Esophagus squamous epithelium (tissue), 5 donors: ENCODE results near the gene ARID1A. TPM values are rescaled to one million over a fixed set of nuclear protein-coding genes. Genes with fewer than 3 reads are reported as not detected.

Experiments used
- DNase-seq: peaks from one replicate; lab custom pipeline; 2025; lab: John Stamatoyannopoulos, UW
- H3K27ac ChIP-seq, 4 donors: fragments of 200-600 bp; sonication (generic); one replicate each; pipeline ENCODE4 v1.5.1; 2016 to 2019; ENCODE audit warnings: mild to moderate bottlenecking in 1 of 4
- H3K27me3 ChIP-seq, 4 donors: fragments of 200-600 bp; sonication (generic); 1 replicate in 3 of 4; 2 replicates in 1 of 4; pipeline versions ENCODE4 v1.5.1 to v1.6.0; 2017 to 2021; ENCODE audit warnings: antibody characterized with exemption in 1 of 4
- H3K36me3 ChIP-seq, 3 donors: fragments of 200-600 bp; sonication (generic); one replicate each; pipeline ENCODE4 v1.5.1; 2016 to 2019
- H3K4me1 ChIP-seq, 3 donors: fragments of 200-600 bp; sonication (generic); one replicate each; pipeline ENCODE4 v1.5.1; 2017 to 2019
- H3K4me3 ChIP-seq, 4 donors: fragments of 200-600 bp; sonication (generic); 1 replicate in 3 of 4; 2 replicates in 1 of 4; pipeline ENCODE4 v1.5.1; 2016 to 2019; ENCODE audit warnings: mild to moderate bottlenecking in 2 of 4, moderate library complexity in 1 of 4
- H3K9me3 ChIP-seq, 3 donors: fragments of 200-600 bp; sonication (generic); one replicate each; pipeline ENCODE4 v1.5.1; 2016 to 2019
- CTCF ChIP-seq, 6 experiments: fragments of 450-650 bp in 4 of 6; fragments of 200-600 bp in 2 of 6; sonication (generic) in 2 of 6; IDR thresholded peaks; one replicate each; pipeline ENCODE4 v1.5.1; 2016 to 2019; ENCODE audit warnings: antibody characterized with exemption in 6 of 6, mild to moderate bottlenecking in 4 of 6, moderate library complexity in 4 of 6
- POLR2A ChIP-seq, 4 donors: fragments of 450-650 bp; IDR thresholded peaks; one replicate each; pipeline ENCODE4 v1.6.1; 2017; ENCODE audit warnings: antibody characterized with exemption in 4 of 4, mild to moderate bottlenecking in 4 of 4, moderate library complexity in 3 of 4
- WGBS, 2 donors: methylation state at CpG; one replicate each; pipeline ENCODE4 v1.1.5; 2018; 5-methylcytosine and 5-hydroxymethylcytosine counted together
- intact Hi-C: fragments of 100-400 bp; cut with DNase I; formaldehyde crosslinking; loops from one replicate; pipeline ENCODE4 v1.15.0; 2022
- total RNA-seq, 4 donors: library from RNA; depleted of rRNA; stranded (reverse); fragments of >200 nt; gene quantifications; one replicate each; pipeline ENCODE4 v1.1.0, GENCODE V29; 2016
- donor health status: DM: yes; HTN: yes; CAD: no.

The ARID1A gene
- total RNA-seq, 4 donors from 2014 or later, result 23.9 to 60.2 (median 43.5) TPM

DNA sequence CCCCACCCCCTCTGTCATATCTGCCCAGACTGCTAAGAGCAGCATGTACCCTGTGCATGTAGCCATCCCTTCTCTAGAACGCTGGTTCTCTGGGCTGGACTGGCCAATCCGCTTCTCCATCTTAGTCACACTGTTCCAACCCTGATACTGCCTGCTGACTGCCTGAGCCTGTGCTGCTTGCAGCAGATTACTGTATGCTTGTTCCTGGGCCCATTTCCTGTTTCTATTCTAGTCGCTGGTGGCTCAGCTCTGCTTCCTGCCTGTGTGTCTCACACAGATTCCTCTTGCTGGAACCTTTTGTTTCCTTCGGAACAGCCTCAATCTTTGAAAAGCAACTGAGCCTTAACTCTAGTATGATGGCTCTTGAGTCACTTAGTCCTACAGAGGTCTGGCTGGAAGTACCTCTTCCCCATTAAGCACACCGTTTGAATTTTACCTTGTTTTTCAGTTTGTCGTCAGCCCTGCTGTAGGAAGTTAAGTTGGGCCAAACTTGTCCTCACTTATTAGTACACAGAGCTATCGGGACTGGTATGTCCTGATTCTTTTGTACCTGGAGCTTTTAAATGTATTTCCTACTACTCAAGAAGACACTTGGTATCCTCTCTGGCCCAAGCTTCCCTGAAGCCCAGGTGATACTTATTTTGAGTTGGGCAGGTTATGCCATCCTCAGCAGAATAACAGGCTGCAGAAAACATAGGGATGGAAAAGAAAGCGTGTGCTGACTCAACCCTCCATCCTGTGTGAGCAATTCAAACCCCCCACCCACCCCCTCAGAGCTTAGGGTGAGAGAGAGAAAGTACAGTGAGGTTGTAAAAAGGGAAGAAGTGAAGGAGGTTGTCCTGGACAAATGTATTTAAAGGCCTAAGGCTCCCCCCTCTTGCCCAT is 48.5 kb downstream of the ARID1A start:
- 28% methylated on average over 8 of the region's 8 CpGs for whole genome bisulfite sequencing, 2 donors
- H3K4me1 ChIP-seq, result peaks cover 5 to 82% (median 30%) of the 10 kb centered on the region in 3 donors
- peak overlapping the region in 2 of 4 donors; percentile 9 to 30 for H3K4me3 ChIP-seq
- DNase-seq, result peak; percentile 47
- no peaks in the 10 kb centered on the region for H3K9me3 ChIP-seq
- TF ChIP-seq POLR2A (IDR thresholded peaks at IDR 0.05), result peak in 1 of 4 donors; percentile 31
- TF ChIP-seq CTCF (IDR thresholded peaks at IDR 0.05), result no peak
- no peaks in the 10 kb centered on the region for H3K27me3 ChIP-seq
- peak overlapping the region; percentile 67 to 83 (median 80) for H3K27ac ChIP-seq
- intact Hi-C loops, result no loop called here
- H3K36me3 ChIP-seq, result peaks cover 0 to 89% (median 0%) of the 10 kb centered on the region in 3 donors

GRCh38 chr1:26745191-26745590 is 49.4 kb downstream of the ARID1A start:
- Histone ChIP-seq H3K9me3 (no peaks in the 10 kb centered on the region), H3K27me3 (no peaks in the 10 kb centered on the region), H3K4me3 (no peak overlapping the region), H3K36me3 (peaks cover 0 to 89% (median 0%) of the 10 kb centered on the region in 3 donors), H3K27ac (peak overlapping the region; percentile 67 to 83 (median 80)), H3K4me1 (peaks cover 9 to 82% (median 35%) of the 10 kb centered on the region in 3 donors)
- no peak for DNase-seq
- 30 to 43% methylated on average over 5 of the region's 5 CpGs for WGBS, 2 donors
- intact Hi-C loops, result no loop called here
- TF ChIP-seq POLR2A (IDR thresholded peaks at IDR 0.05) (no peak), CTCF (IDR thresholded peaks at IDR 0.05) (no peak)

DNA sequence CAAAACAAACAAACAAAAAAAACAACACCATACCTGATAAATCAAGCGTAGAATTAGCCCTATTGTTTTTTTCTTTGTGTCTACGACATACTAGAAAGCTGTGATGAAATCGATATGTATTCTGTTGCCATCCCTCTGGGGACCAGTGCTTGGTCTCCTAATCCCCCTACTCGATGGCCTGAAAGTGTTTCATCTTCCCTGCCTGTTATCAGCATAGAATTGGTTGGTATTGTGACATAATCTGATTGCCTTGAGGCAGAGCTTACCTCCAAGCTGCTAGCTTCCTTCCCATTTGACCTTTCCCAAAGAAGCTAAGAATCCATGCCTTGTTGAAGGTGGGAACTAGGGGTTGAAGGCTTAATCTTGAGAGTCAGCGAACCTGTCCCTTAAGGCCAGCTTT is 51.2 kb downstream of the ARID1A start:
- H3K9me3 ChIP-seq, result no peaks in the 10 kb centered on the region
- H3K4me3 ChIP-seq, result no peak overlapping the region
- H3K27me3 ChIP-seq, result no peaks in the 10 kb centered on the region
- no peak for DNase-seq
- TF ChIP-seq CTCF (IDR thresholded peaks at IDR 0.05) (no peak), POLR2A (IDR thresholded peaks at IDR 0.05) (no peak)
- H3K4me1 ChIP-seq, result peaks cover 14 to 90% (median 43%) of the 10 kb centered on the region in 3 donors
- intact Hi-C loops, result no loop called here
- H3K36me3 ChIP-seq, result peaks cover 0 to 84% (median 0%) of the 10 kb centered on the region in 3 donors
- WGBS, 2 donors, result 86 to 91% methylated on average over 5 of the region's 5 CpGs
- peak overlapping the region in 1 of 4 donors; percentile 80 for H3K27ac ChIP-seq

DNA sequence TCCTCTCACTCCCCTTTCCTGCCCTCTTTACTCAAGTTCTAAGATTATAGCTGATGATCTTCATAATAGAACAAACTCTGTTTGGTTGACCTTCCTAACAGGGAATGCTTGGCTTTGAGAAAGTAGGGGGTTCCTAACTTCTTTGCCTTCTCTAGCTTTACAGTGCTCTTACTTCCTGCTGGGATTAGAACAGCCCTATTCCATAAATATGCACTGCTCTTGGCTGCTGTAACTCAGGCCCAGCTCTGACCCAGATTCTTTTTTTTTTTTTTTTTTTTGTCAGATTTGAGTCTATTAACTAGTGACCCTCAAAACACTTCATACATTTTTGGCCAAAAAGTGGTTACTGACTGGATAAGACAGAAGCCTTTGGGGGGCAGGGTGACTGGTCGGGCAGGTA is 52.5 kb downstream of the ARID1A start:
- intact Hi-C loops, result no loop called here
- peak overlapping the region in 3 of 4 donors; percentile 42 to 56 (median 45) for H3K27ac ChIP-seq
- 76 to 80% methylated on average over 1 of the region's 1 CpG for WGBS, 2 donors

More for the DNA sequence above, 52.5 kb downstream of the ARID1A start:
- Histone ChIP-seq H3K4me1 (peaks cover 15 to 96% (median 51%) of the 10 kb centered on the region in 3 donors), H3K4me3 (no peak overlapping the region), H3K27me3 (no peaks in the 10 kb centered on the region), H3K9me3 (no peaks in the 10 kb centered on the region), H3K36me3 (peaks cover 0 to 81% (median 0%) of the 10 kb centered on the region in 3 donors)
- no peak for DNase-seq
- TF ChIP-seq POLR2A (IDR thresholded peaks at IDR 0.05), result no peak
- TF ChIP-seq CTCF (IDR thresholded peaks at IDR 0.05), result no peak
